ENCODE data around the gene TNS1.

TNS1 gene

GRCh38 chr2:217848351-217848957, 154.3 kb downstream of the TNS1 start:
- DNase-seq (ENCODE audit: low spot score): no peak

GRCh38 chr2:217847552-217848350, 155.0 kb downstream of the TNS1 start:
- no peak for DNase-seq (ENCODE audit: low spot score)

- no peak for DNase-seq (ENCODE audit: low spot score)
Observed at GRCh38 chr2:217847115-217847514, 155.7 kb downstream of the TNS1 start.

GRCh38 chr2:217846321-217846743, 156.5 kb downstream of the TNS1 start:
- no peak for DNase-seq (ENCODE audit: low spot score)

GRCh38 chr2:217845301-217845700, 157.5 kb downstream of the TNS1 start:
- no peak for DNase-seq (ENCODE audit: low spot score)

GRCh38 chr2:217844696-217845095, 158.1 kb downstream of the TNS1 start:
- no peak for DNase-seq (ENCODE audit: low spot score)

- no peak for DNase-seq (ENCODE audit: low spot score)
Observed at GRCh38 chr2:217843324-217843723, 159.5 kb downstream of the TNS1 start.

- no peak for DNase-seq (ENCODE audit: low spot score)
Observed at GRCh38 chr2:217842017-217842416, 160.8 kb downstream of the TNS1 start.

- DNase-seq (ENCODE audit: low spot score): no peak
Observed at GRCh38 chr2:217840522-217840921, 162.3 kb downstream of the TNS1 start.

- DNase-seq (ENCODE audit: low spot score): no peak
Observed at GRCh38 chr2:217839750-217840107, 163.1 kb downstream of the TNS1 start.

- DNase-seq (ENCODE audit: low spot score): no peak
Observed at GRCh38 chr2:217839073-217839749, 163.6 kb downstream of the TNS1 start.

GRCh38 chr2:217838409-217838831, 164.4 kb downstream of the TNS1 start:
- no peak for DNase-seq (ENCODE audit: low spot score)

GRCh38 chr2:217837530-217837929, 165.3 kb downstream of the TNS1 start:
- DNase-seq (ENCODE audit: low spot score): no peak

GRCh38 chr2:217836901-217837491, 165.8 kb downstream of the TNS1 start:
- DNase-seq (ENCODE audit: low spot score): peak; percentile 64

GRCh38 chr2:217835931-217836891, 166.6 kb downstream of the TNS1 start:
- peak; percentile 88 for DNase-seq (ENCODE audit: low spot score)

- no peak for DNase-seq (ENCODE audit: low spot score)
Observed at GRCh38 chr2:217834744-217835513, 167.9 kb downstream of the TNS1 start.

- no peak for DNase-seq (ENCODE audit: low spot score)
Observed at GRCh38 chr2:217834057-217834620, 168.7 kb downstream of the TNS1 start.

- DNase-seq (ENCODE audit: low spot score): no peak
Observed at GRCh38 chr2:217833439-217833838, 169.4 kb downstream of the TNS1 start.

GRCh38 chr2:217832987-217833386, 169.8 kb downstream of the TNS1 start:
- no peak for DNase-seq (ENCODE audit: low spot score)

GRCh38 chr2:217832115-217832514, 170.7 kb downstream of the TNS1 start:
- DNase-seq (ENCODE audit: low spot score): no peak

Measured in AG08395 (cell line).